ENCODE measurements around the gene ARHGAP26.

Gene ARHGAP26

DNA sequence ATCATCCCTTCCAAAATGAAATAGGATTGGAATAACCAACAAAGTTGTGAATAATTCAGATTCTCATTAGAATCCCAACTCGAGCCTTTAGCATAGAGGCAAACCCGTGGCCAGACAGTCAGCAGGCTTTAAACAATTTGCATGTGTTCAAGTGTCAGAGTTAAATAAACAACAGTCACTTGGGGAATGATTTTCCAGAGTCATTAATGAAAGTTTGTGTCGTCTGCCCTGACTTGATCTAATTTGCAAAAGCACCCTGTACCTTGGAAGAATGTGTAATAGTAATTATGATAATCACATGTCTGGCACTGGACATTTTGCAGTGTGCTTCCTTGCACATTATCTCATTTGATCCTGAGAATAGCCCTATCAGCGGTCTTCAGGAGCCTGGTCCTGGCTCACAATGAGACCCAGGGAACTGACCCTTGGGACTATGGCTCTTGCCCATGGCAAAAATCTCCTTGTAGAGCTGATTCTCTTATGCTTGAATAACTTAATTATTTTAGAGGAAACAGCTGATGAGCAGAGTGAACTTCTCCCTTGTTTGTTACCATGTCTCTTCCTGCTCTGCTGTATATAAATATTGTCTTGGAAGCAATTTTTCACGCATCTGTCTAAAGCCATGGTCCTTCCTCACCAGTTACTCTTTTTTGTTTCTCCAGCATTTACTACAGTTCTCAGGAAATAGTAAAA, 360.6 kb downstream of the ARHGAP26 start:
- TF ChIP-seq, protein P1, sequence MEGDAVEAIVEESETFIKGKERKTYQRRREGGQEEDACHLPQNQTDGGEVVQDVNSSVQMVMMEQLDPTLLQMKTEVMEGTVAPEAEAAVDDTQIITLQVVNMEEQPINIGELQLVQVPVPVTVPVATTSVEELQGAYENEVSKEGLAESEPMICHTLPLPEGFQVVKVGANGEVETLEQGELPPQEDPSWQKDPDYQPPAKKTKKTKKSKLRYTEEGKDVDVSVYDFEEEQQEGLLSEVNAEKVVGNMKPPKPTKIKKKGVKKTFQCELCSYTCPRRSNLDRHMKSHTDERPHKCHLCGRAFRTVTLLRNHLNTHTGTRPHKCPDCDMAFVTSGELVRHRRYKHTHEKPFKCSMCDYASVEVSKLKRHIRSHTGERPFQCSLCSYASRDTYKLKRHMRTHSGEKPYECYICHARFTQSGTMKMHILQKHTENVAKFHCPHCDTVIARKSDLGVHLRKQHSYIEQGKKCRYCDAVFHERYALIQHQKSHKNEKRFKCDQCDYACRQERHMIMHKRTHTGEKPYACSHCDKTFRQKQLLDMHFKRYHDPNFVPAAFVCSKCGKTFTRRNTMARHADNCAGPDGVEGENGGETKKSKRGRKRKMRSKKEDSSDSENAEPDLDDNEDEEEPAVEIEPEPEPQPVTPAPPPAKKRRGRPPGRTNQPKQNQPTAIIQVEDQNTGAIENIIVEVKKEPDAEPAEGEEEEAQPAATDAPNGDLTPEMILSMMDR (IDR thresholded peaks at IDR 0.05; ENCODE audit: control insufficient read depth, extremely low read depth, insufficient read depth), result no peak
- no peak overlapping the region for H3K4me3 ChIP-seq (ENCODE audit: low read depth, low read length)
- no peak for DNase-seq (ENCODE audit: low read depth)

DNA sequence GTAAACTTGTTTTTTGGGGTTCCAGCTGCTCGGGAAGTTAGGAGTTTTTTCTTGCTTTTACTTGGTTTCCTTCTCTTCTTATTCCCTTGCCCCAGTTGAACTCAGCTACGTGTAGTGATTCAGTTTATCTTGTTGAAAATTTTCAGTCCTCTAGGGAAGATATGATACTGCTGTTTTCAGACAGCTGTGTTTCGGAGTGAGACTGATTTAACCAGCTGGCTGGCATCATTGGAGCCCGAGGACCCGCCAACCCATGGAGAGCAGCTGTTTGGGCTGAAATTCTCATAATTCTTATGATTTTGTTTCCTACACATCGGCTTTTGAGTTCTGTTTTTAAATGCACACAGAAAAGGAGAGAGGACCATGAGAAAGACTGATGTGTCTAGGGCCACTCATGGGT, 361.8 kb downstream of the ARHGAP26 start:
- DNase-seq (ENCODE audit: low read depth), result no peak
- H3K4me3 ChIP-seq (ENCODE audit: low read depth, low read length), result no peak overlapping the region
- TF ChIP-seq, protein P1 (IDR thresholded peaks at IDR 0.05; ENCODE audit: control insufficient read depth, extremely low read depth, insufficient read depth), result no peak

DNA sequence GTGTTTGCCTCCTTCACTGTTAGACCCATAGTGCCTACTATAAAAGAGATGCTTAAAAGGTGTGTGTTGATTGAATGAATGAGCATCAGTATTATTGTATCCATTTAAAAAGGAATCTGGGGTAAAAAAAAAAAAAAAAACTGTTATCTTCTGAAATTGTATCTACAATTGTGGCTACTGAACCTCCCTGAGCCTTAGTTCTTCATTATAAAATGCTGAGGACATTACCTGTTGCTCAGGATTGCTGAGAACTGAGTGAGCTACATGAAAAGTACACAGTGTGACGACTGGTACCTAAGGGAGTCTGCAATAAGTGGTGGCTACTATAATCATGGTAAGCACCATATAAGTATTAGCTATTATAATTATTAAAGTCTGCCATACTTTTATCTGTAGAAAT, 362.6 kb downstream of the ARHGAP26 start:
- TF ChIP-seq, protein P1 (IDR thresholded peaks at IDR 0.05; ENCODE audit: control insufficient read depth, extremely low read depth, insufficient read depth), result no peak
- no peak for DNase-seq (ENCODE audit: low read depth)

DNA sequence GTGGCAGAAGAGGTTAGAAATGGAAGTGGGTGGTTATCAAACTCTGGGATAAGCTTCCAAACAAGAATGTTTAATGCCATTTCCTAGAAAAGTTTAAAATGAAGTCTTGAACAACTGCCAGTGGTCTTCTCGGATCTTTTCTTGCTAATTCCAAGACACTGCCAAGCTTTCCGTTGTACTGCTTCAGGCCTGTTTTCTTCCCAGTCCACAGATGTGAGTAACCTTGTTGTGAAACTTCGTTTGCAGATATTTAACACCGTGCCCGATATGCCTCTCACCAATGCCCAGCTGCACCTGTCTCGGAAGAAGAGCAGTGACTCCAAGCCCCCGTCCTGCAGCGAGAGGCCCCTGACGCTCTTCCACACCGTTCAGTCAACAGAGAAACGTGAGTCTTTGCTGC, 363.5 kb downstream of the ARHGAP26 start:
- no peak for DNase-seq (ENCODE audit: low read depth)
- no peak overlapping the region for H3K4me3 ChIP-seq (ENCODE audit: low read depth, low read length)
- TF ChIP-seq, protein P1 (IDR thresholded peaks at IDR 0.05; ENCODE audit: control insufficient read depth, extremely low read depth, insufficient read depth), result no peak

More for the DNA sequence above, 362.6 kb downstream of the ARHGAP26 start:
- no peak overlapping the region for H3K4me3 ChIP-seq (ENCODE audit: low read depth, low read length)

DNA sequence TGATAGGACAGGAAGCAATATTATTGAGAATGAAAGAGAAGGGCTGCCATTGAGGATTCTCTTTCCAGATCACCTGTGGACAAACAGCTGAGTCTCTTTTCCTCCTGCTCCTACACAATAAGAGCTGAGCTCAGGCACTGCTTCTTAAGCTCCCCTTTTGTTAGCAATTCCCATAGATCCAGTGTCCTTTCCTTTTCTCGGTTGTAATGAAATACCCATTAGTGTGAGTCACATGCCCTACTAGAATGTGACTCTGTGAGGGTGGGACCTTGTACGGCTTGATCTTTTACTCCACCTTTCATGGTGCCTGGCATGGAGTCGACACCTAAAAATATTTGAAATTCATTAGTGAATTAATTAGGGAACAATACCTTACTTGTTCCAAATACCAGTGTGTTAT, 364.1 kb downstream of the ARHGAP26 start:
- TF ChIP-seq, protein P1 (IDR thresholded peaks at IDR 0.05; ENCODE audit: control insufficient read depth, extremely low read depth, insufficient read depth), result no peak

DNA sequence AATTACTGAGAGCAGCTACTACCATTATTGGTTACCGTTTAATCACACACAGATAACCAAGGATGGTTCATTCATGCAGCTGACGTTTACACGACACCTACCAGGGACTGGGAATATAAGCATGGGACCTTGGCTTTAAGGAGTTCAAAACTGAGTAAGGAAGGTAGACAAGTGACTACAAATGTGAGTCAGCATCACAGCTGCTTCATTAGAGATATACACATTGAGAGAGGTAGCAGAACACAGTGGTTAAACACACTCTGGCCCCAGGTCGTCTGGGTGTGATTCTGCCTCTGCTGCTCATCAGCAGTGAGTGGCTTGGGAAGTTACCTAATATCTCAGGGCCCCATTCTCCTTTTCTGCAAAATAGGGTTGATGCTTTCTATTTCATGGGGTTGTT, 364.7 kb downstream of the ARHGAP26 start:
- DNase-seq (ENCODE audit: low read depth), result no peak
- no peak overlapping the region for H3K4me3 ChIP-seq (ENCODE audit: low read depth, low read length)
- TF ChIP-seq, protein P1 (IDR thresholded peaks at IDR 0.05; ENCODE audit: control insufficient read depth, extremely low read depth, insufficient read depth), result no peak

More for the DNA sequence above, 364.1 kb downstream of the ARHGAP26 start:
- H3K4me3 ChIP-seq (ENCODE audit: low read depth, low read length), result no peak overlapping the region
- no peak for DNase-seq (ENCODE audit: low read depth)

Data from LNCaP clone FGC (cell line).